Stimulated activated naive CD8-positive, alpha-beta T cell treated with anti-CD3 and anti-CD28 coated beads, Interleukin-15, Interleukin-2, amounts not matched to agents 100 U/mL and 50 U/mL, for 24 hours (primary cell): ENCODE measurements around the gene C1QTNF9.
"Not testable (repeated sequence)": the region's sequence is repeated elsewhere in the genome, so short reads cannot be mapped to it uniquely, and the experiment has no call there.

Experiments used
- ATAC-seq: fragments of 150-1000 bp; cut with Tn5 transposase; one replicate; pipeline ENCODE4 v1.10.0; 2021
- DNase-seq: peaks from one replicate; pipeline ENCODE4 v3.0.0; 2021

The C1QTNF9 gene

DNA sequence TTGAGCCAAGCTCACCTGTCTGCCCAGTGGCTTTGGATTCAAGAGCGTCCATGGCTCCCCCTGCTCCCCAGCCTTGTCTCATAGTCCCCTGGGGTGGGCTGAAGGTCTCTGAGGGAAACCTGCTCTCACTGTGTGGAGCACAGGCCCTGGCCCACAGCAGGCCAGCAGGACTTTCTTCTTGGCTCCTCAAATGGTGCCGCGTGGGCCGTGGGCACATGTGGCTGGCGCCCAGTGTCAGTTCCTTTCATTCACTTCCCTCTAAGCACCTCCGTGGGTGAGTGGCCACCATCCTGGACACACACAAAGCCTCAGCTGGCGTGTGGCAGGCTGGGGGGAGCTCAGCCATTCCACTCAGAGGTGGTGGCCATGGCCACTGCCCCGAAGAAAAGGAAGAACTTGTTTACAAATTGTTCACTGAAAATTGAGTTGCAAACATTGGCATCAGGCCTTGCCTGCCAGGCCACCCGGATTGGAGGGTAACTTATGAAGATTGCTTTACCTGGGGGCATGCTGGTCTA, 53.1 kb downstream of the C1QTNF9 start:
- ATAC-seq (no peak), DNase-seq (no peak)

GRCh38 chr13:24365191-24365590, 55.8 kb downstream of the C1QTNF9 start:
- ATAC-seq (no peak), DNase-seq (no peak)

DNA sequence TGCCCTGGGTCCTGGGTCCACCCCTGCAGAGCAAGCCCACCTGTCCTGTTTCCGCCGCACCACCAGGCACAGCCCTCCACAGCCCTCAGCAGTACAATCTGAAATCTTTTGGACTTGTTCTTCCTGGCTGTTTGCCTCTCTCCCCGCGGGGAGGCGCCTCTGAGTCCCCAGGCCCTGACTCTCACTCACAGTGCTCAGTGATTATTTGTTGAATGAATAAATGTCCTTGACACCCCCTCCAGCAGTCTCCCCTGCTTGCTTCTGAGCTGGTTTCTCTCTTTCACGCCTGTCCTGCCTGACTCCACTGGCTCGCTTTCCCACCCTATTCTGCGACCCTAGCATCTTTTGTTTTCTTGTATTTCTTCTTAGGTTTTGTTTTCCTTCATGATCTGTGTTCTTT, 56.9 kb downstream of the C1QTNF9 start:
- ATAC-seq, result not testable (repeated sequence)

DNA sequence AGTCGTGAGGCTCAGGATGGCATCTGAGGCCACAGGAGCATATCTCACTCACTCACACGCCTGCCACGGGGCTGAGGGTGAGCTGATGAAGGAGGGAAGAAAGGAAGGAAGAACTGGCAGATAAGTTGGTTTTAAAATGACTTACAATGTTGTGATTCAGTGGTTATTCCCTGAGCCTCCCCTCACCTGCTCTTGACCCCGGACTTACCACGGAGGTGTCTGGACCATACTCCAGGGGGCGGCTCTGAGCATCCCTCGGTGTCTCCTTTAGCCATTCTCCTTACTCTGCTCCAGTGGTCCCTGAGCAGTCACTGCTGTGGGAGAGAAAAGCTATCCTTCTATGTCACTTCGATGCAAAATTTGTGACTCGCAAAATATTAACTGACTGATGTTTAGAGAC, 61.9 kb downstream of the C1QTNF9 start:
- DNase-seq, ATAC-seq: not testable (repeated sequence)

More for the DNA sequence above, 56.9 kb downstream of the C1QTNF9 start:
- not testable (repeated sequence) for DNase-seq
